ENCODE results near the gene PPID.
A peak's percentile ranks its signal among the peaks of the same experiment; 100 is the strongest.
"Not testable (repeated sequence)": the region's sequence is repeated elsewhere in the genome, so short reads cannot be mapped to it uniquely, and the experiment has no call there.

PPID gene

DNA sequence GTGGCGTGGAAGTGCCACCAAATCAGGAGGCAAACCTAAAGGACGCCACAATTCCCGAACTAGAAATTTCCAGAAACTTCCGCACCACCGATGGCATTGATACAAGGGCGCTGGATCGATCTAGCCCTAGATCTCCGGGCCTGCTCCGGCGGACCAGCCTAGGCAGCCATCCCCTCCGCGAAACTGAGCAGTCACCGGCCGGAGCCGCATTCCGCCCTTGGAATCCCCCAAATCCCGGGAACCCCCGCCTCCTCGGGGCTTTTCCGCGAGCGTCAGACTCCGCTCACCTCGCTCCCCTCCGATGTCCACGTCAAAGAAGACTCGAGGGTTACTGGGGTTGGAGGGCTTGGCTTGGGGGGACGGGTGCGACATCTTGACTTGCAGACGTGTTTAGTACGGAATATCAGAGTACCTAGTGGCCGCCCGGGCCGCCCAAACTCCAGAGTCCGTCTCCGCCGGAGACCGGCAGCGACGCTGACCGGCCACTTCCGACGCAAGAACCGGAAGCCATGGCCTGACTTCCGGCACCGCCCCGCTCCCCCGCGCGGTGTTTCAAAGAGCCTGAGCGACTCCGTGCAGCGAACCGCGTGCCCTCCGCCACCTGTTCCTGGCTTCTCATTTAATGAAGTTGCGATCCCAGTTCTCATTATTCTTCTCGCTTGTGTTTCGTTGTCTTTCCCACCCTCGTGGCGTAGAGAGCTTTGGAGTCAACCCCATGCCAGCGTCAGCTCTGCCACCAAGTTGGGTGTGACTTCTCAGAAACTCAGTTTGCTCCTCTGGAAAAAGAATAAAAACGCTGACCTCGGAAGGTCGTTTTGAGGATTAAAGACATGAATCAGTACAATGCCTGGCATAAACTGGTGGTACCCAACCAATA is at the start of gene PPID:
Gene PPID, minus strand, starts transcription at position 480 of the 877 bp plus-strand sequence. Its CDS starts 108 bp downstream, at position 372.
- DNase-seq = peak; percentile 91

DNA sequence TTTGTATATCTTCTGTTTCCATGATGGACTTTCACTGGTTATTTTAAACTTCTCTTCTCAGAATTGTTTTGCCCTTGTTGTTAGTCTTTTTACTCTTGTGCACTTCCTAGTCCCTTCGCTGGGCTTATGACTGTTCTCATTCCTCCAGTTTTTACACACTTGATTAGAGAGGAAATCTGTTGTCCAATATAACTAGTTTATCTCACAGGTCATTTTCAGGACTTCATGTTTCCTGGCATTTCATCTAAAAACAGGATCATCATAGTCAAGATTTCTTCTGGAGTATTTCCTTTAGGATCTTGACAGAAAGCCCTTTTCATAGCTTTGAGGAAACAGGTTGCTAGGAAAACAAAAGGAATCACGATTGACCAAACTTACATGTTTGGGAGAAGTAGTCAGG is 48.6 kb upstream of the PPID start:
- DNase-seq = no peak

DNA sequence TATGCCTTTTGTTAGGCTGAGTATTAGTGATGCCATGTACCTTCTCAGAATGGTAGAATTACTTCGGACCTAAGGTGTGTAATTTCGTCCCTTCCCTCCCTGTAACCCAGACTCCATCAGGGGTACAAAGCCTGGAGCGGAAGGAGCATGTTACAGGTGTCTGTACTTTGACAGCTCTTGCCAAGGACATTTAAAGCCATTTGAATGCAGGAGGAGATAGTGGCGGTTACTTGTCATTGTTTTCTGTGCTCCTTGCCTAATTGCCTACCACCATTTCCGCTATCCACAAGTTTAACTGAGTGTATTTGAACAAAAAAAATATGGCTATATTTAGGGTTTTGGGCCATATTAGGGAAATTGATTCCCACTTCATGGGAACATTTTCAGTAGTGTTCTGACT is 47.5 kb upstream of the PPID start:
- DNase-seq = no peak

DNA sequence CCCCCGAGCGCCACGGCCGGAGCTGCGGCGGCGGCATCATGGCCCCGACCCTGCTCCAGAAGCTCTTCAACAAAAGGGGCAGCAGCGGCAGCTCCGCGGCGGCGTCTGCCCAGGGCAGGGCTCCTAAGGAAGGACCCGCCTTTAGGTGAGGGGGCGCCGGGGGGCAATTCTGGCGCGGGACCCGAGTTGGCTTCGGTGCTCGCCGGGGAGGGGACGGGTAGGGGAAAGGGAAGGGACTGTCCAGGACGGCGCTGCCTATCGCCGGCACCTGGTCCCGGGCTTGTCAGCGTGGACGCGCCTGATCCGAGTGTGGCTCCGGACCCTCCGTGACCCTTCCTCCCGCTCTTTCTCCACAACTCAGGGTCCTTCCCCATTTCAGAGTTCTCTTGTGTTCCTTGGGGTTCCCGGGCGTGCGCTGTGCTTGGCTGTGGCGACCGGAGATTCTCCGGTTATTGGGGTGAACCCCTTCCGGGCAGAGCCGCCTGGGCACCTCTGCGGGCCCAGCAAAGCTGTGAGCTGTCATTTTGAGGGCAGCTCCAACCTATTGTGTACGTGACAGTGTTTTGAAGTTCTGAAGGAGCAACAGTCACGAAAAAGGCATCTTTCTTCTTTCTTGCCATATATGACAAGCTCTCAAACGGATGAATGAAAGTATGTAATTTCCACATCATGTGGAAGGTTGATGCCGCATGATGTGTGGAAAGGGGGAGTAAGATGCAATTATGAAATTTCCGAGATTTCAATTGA is 46.2 kb upstream of the PPID start:
- peak; percentile 67 for DNase-seq

DNA sequence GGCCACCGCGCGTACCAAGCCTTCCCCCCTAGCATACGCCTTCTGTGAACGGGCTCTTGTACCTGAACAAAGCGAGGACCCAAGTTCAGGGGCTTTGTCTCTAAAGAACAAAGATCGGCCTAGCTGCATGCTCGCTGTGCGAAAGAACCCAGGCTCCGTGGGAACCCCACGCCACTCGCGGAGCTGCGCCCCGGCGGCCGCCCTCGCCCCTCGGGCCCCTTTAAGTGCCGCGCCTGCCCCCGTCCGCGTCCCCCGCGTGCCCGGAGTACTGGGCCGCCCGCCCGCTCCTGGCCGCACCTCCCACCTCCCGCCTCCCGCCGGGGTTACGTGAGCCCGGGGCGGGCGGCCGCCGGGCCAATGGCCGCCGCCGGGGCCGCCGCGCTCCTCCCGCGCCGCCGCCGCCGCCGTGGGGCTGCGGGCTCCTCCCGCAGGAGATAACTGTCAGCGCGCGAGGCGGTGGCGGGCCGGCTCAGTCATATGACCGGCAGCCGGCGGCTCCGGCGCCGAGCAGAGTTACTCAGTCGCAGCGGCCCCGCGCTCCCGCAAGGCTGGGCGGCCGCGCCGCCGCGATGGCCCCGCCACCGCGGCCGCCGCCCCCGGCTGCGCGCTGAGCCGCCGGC is 45.5 kb upstream of the PPID start, which contains the start of gene FNIP2:
Gene FNIP2, plus strand, starts transcription at position 472 of the 620 bp plus-strand sequence. CDS start 187 bp downstream, outside the sequence.
- peak; percentile 88 for DNase-seq

DNA sequence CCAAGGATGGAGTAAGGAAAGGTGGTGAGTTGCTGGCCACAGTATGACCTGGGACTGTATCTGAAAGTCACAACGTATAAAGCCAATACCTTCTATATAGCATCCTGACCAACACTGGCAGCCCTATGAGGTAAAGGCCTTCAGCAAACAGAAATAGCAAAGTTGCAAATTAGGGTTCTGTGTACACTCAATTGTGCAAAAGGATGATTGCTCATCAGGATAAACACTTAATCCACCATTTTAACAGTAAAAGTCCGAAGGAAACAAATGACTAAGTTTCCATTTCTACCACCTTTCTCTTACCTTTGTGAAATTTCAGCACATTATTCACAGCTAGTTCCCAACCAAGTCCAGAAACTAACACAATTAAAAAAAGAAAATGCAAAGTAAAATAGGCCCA is 44.3 kb upstream of the PPID start:
- DNase-seq = no peak

DNA sequence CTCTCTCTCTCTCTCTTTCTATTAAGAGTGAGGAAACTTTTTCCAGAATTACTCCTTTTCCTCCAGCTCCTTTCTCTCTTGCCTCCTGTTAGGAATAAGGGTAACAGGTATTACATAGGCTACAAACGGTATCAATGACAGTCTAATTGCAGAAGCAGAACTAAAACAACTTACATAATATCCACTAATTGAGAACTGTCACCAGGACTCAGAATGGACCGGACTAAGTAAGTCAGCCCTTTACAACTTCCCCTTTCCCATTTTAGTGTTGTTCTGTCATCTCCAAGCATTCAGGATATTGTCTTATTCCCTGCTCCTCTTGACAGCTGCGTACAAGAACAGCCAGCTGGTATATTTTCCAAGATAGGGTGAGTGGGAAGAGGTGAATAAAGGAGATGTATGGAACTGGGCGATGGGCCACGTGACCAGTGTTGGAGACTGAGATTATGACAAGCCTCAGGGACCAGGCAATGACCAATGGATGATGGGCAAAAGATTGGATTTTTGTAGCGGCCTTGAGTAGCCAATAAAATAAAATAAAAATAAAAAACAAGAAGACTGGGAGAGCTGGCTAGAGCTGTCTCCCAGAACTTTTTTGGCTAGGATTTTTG is 43.3 kb upstream of the PPID start:
- no peak for DNase-seq

DNA sequence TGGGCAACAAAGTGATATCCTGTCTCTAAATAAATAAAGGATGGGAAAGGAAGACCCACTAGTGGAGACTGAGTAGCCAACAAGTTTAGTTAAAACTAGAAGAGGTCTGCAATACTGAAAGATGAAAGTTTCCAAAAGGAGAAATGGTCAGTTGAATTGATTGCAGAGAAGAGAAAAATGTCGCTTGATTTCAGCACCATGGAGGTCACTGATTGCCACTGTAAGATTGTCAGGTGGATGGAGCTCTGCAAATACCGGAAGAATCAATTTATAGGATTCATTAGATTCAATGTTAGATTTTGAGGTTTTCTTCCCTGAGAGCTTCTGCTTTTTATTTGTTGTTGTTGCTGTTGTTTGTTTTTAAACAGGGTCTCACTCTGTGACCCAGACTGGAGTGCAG is 40.3 kb upstream of the PPID start:
- no peak for DNase-seq

DNA sequence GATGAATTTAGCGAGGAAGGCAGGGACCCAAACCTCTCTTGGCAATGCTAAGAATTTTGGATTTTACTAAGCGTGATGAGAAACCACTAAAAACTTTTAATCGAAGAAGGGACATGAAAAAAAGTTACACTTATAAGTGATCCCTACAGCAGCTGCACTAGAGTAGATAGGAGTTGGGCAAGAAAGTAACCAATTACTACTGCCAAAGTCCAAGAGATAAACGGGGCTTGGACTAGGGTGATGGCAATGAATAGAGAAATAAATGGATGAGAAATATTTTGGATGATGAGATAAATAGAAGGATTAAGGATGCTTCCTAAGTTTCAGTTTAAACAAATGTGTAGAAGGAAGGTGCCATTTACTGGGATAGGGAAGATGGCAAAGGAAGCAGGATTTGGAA is 39.4 kb upstream of the PPID start:
- no peak for DNase-seq

DNA sequence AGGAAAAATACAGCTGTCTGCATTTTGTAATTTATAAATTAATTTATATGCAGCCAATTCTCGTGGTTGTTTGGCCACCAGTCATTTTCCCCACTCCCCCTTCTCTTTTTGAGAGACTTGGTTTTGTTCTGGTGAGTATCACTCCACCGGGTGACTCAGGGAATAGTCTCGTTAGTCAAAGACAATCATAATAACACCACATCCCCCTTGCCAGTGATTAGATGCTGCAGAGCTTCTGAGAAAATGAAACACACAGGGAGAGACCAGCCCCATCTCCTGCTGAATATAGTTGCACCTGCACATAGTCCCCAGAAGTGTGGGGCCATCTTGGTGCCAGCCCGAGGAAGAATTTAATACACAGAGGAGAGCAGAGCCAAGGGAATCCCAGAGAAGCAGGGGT is 37.7 kb upstream of the PPID start:
- DNase-seq = no peak

DNA sequence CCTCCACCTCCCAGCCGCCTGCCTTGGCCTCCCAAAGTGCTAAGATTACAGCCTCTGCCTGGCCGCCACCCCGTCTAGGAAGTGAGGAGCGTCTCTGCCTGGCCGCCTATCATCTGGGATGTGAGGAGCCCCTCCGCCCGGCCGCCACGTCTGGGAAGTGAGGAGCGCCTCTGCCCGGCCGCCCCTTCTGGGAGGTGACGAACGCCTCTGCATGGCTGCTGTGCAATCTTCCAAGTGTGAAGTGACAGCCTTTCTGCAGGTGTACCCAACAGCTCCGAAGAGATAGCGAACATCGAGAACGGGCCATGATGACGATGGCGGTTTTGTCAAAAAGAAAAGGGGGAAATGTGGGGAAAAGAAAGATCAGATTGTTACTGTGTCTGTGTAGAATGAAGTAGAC is 36.3 kb upstream of the PPID start:
- not testable (repeated sequence) for DNase-seq

DNA sequence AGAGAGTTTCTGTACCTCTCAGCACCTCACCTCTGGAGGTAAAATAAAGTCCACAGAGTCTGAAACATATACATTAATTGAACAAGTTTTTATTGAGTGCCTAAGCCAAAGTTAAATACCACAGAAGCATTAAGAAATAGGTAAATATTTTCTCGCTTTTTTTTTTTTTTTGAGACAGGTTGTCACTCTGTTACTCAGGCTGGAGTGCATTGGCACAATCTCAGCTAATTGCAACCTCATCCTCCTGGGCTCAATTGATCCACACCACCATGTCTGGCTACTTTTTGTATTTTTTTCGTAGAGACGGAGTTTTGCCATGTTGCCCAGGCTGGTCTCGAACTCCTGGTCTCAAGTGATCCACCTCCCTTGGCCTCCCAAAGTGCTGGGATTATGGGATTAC is 35.5 kb upstream of the PPID start:
- DNase-seq = no peak

DNA sequence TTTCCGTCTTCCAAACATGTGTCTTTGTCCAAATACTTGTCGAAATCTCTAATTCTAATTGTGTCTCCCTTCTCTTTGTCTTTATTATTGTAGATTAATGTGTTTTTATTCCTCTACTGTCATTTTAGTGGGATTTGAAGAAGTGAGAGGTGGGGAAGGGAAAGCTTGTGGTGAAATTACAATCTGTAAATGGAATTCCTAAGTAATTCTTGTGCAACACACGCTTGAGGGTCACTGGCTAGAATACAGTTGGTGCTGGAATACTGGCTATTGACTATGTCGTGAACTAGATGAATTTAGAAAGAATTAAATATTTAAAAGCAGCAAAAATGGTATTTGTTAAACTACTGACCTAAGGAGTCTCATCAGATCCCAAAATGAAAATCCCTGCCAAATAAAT is 34.9 kb upstream of the PPID start:
- DNase-seq = no peak

DNA sequence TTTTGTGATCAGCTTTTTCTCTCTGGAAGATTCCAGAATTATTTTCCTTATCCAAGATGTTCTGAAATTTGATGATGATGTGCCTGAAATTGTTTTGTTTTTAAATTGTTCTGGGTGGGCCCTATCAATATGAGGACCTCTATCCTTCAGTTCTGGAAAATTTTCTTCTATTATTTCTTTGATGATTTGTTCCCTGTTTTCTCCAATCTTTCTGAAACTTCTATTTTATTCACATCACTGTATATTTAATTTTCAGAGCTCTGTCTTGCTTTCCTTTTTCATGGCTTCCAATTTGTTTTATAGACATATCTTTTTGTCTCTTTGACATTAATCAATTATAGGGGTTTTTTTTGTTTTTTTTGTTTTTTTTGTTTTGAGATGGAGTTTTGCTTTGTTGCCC is 33.4 kb upstream of the PPID start:
- DNase-seq = no peak

DNA sequence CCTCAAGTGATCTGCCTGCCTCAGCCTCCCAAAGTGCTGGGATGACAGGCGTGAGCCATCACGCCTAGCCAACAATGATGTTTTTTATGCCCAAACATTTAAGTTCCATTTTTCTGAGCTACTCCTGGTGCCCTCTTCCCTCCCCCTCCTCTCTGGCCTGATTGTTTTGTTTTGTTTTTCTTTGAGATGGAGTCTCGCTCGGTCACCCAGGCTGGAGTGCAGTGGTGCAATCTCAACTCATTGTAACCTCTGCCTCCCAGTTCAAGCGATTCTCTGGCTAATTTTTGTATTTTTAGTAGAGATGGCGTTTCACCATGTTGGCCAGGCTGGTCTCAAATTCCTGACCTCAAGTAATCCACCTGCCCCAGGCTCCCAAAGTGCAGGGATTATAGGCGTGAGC is 32.6 kb upstream of the PPID start:
- DNase-seq = not testable (repeated sequence)

DNA sequence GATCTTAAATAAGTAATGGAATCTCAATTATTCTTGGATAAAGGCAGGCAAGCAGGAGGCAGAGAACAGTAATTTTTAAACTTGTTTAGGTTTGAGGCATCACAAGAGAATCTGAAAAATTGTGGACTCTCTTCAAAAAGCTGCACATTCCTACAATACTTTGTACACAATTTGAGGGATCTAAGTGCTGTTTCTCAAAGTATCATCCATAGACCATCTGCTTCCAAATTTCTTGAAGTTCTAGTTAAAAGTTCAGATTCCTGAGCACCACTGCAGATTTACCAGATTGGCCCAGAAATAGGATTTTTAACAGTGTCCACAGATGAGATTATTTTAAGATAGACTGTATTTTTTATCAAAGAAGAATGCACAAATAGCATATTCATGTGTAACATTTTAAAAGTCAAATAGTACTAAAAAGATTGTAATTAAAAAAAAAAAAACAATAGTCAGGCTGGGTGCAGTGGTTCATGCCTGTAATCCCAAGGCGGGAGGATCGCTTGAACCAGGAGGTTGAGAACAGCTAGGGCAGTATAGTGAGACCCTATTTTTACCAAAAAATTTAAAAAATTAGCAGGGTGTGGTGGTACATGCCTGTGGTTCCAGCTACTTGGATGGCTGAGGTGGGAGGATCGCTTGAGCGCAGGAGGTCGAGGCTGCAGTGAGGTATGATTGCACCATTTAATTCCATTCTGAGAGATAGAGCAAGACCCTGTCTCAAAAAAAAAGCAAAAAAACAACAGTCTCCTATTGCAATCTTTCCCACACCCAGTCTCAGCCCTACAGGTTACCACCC is 31.4 kb upstream of the PPID start:
- no peak for DNase-seq

DNA sequence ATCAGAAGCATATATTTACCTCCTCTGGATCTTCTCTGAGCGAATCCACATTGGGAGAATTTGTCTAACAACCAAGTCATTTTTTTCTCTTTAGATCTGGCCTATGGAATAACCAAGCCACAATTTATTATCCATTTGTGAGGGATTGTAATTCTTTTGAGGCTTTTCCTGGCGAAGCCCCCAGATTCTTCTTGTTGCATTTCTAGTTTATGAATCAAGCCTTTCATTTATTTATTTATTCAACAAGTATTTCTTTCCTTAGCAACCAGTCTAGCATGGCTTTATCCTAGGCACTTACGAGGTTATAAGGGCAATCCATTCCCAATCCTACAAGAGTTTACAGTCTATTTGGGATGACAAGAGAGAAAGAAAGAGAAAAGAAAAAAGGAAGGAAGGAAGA is 27.2 kb upstream of the PPID start:
- DNase-seq = no peak

DNA sequence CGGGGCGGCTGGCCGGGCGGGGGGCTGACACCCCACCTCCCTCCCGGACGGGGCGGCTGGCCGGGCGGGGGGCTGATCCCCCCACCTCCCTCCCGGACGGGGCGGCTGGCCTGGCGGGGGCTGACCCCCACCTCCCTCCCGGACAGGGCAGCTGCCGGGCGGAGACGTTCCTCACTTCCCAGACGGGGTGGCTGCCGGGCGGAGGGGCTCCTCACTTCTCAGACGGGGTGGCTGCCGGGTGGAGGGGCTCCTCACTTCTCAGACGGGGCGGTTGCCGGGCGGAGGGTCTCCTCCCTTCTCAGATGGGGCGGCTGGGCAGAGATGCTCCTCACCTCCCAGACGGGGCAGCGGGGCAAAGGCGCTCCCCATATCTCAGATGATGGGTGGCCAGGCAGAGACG is 23.3 kb upstream of the PPID start:
- DNase-seq = not testable (repeated sequence)

DNA sequence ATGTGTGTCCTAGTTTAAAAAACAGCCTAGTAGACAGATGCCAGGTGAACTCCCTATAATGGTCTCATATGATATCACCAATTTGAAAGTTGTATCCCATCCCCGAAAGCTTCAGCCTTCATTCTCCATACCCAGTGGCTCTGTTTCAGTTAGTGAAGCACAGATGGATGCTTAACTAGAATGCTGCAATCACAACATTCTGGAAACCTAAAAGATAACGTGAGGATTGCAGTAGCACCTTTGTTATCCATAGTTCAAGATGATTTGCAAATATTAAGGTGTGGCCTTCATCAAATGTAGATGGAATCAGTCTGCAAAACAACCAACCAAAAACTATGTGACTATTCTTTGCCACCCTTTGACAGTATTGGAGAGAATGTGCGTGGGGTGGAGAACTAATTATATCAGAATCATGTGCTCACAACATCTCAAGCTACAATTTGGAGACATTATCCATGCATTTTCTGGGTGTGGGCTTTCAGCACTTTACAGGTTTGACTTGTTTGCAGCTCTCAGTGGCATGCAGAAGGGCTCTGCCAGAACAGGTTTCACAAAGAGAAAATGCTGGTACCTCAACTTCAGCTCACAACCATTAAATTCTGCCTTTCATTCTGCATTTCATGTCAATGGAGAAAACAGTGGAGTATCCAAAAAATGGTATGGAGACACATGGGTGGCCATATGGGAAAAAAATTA is 18.3 kb upstream of the PPID start:
- DNase-seq = no peak

DNA sequence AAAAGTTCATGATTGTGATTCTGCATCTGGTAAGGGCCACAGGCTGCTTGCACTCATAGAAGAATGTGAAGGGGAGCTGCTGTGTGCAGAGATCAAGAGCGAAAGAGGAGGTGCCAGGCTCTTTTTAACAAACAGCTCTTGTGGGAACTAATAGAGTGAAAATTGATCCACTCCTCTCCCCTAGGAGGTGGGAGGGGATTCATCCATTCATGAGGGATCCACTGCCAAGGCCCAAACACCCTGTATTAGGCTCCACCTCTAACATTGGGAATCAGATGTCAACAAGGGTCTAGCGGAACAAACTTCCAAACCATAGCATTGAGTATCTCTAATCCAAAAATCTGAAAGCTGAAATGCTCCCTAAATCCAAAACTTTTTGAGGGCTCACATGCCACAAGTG is 16.4 kb upstream of the PPID start:
- no peak for DNase-seq

DNA sequence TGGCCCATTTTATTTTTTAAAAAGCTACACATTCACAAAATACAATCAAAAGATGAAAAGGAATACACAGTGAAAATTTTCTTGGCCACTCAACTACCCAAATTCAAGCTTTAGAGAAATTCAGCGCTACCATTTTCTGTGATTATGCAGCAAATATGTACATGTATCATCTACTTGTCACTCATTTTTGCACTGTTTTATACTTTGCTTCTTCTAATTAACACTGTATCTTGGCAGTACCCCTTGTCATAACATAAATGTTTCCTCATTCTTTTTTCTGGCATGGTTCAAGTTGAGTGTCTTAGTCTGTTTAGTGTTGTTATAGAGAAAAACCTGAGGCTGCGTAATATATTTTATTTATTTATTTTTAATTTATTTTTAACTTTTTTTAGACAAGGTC is 15.7 kb upstream of the PPID start:
- DNase-seq = no peak
